GM19452 (cell line): ENCODE measurements around the gene ATP6V1C2.

Experiments used
- ATAC-seq: cut with Tn5 transposase; IDR thresholded peaks from one replicate; pipeline ENCODE4 v1.9.1; 2021; ENCODE audit not compliant: unreplicated experiment

ATP6V1C2 gene

GRCh38 chr2:10722252-10722825 lies 909 bp downstream of the ATP6V1C2 start:
- no peak for ATAC-seq

GRCh38 chr2:10732924-10733565 lies 11.6 kb downstream of the ATP6V1C2 start:
- no peak for ATAC-seq

- ATAC-seq: no peak
Measured at GRCh38 chr2:10733566-10733925, 12.1 kb downstream of the ATP6V1C2 start.

GRCh38 chr2:10733980-10734379 lies 12.6 kb downstream of the ATP6V1C2 start:
- no peak for ATAC-seq

- ATAC-seq: no peak
Measured at GRCh38 chr2:10738192-10738591, 16.8 kb downstream of the ATP6V1C2 start.

- no peak for ATAC-seq
Measured at GRCh38 chr2:10740226-10740625, 18.8 kb downstream of the ATP6V1C2 start.

GRCh38 chr2:10741139-10741538 lies 19.7 kb downstream of the ATP6V1C2 start:
- no peak for ATAC-seq

- ATAC-seq: no peak
Measured at GRCh38 chr2:10742666-10743065, 21.2 kb downstream of the ATP6V1C2 start.

- ATAC-seq: no peak
Measured at GRCh38 chr2:10750610-10751009, 29.2 kb downstream of the ATP6V1C2 start.

GRCh38 chr2:10752236-10752635 lies 30.8 kb downstream of the ATP6V1C2 start:
- ATAC-seq: no peak

GRCh38 chr2:10753156-10753555 lies 31.7 kb downstream of the ATP6V1C2 start:
- no peak for ATAC-seq

- no peak for ATAC-seq
Measured at GRCh38 chr2:10753876-10754275, 32.4 kb downstream of the ATP6V1C2 start.

GRCh38 chr2:10755621-10756020 lies 34.2 kb downstream of the ATP6V1C2 start:
- no peak for ATAC-seq

GRCh38 chr2:10757814-10758286 lies 36.4 kb downstream of the ATP6V1C2 start:
- no peak for ATAC-seq

- ATAC-seq: no peak
Measured at GRCh38 chr2:10759151-10759714, 37.8 kb downstream of the ATP6V1C2 start.

GRCh38 chr2:10760794-10761504 lies 39.5 kb downstream of the ATP6V1C2 start:
- no peak for ATAC-seq

GRCh38 chr2:10761591-10761990 lies 40.2 kb downstream of the ATP6V1C2 start:
- no peak for ATAC-seq

GRCh38 chr2:10762651-10763460 lies 41.4 kb downstream of the ATP6V1C2 start:
- ATAC-seq: no peak

- no peak for ATAC-seq
Measured at GRCh38 chr2:10763461-10763800, 42.0 kb downstream of the ATP6V1C2 start.

GRCh38 chr2:10764096-10764785 lies 42.8 kb downstream of the ATP6V1C2 start:
- no peak for ATAC-seq

- no peak for ATAC-seq
Measured at GRCh38 chr2:10764896-10765295, 43.5 kb downstream of the ATP6V1C2 start.
